ENCODE measurements around the gene MAPKAPK5.

DNA sequence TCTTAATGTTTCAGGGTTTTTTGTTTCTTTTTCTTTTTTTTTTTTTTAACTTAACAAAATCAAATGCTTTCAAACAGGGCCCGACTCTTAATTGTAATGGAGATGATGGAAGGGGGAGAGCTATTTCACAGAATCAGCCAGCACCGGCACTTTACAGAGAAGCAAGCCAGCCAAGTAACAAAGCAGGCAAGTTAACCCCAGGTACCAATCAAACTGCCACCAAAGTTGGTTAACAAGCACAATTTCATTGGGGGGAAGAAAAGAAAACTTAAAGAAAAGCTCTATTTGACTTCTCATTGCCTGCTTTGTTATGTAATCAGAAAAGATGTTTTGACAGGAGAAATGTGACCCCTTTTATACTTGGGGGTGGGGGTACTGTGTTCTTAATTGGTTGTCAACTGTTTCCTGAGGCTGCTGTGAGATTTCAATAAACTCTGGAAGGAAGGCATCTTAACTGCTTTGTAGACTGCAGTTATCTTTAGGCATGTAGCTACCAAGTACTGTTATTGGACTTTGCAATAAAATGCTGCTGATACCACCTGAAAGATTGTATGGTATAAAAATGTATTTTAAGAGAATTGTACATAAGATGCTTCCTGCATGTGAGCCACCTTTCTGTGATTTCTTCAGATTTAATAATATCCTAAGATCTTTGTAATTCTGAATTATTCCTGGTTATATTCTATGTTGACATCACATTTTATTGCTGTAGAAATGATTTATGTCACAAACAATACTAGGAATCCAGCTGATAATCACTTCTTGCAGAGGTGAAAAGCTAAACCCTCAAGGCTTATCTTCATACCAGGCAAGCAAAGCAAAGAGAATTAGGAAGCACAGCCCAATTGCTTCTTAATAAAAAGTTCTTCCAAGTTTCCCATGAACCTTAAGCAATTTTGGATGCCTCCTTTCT lies 26.9 kb downstream of the MAPKAPK5 start:
- TF ChIP-seq, protein P1, sequence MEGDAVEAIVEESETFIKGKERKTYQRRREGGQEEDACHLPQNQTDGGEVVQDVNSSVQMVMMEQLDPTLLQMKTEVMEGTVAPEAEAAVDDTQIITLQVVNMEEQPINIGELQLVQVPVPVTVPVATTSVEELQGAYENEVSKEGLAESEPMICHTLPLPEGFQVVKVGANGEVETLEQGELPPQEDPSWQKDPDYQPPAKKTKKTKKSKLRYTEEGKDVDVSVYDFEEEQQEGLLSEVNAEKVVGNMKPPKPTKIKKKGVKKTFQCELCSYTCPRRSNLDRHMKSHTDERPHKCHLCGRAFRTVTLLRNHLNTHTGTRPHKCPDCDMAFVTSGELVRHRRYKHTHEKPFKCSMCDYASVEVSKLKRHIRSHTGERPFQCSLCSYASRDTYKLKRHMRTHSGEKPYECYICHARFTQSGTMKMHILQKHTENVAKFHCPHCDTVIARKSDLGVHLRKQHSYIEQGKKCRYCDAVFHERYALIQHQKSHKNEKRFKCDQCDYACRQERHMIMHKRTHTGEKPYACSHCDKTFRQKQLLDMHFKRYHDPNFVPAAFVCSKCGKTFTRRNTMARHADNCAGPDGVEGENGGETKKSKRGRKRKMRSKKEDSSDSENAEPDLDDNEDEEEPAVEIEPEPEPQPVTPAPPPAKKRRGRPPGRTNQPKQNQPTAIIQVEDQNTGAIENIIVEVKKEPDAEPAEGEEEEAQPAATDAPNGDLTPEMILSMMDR (IDR thresholded peaks at IDR 0.05) = no peak
- no peak for TF ChIP-seq EP300 (IDR thresholded peaks at IDR 0.05)
- no peak for TF ChIP-seq POLR2A (IDR thresholded peaks at IDR 0.05)
- no peak for TF ChIP-seq POLR2AphosphoS5 (IDR thresholded peaks at IDR 0.05)

Data from gastroesophageal sphincter (tissue), 3 donors.